Measurements from ENCODE around the gene PLA2R1.
A peak's percentile ranks its signal among the peaks of the same experiment; 100 is the strongest.

Gene PLA2R1

DNA sequence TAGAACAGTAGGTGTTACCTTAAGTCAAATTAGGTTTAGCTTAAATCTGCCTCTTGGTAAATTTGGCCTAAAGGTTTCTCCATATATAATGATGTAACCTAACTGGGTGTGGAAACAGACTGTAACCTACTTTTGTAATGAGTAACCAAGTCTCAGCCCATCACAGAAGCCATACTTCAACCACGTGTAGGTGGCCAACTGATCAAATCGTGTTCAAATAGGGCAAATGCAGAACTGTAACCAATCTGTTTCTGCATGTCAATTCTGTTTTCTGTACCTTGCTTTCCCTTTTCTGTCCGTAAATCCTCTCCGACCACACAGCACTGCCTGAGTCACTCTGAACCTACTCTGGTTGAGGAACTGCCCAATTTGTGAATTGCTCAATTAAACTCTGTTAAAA lies 34.0 kb upstream of the PLA2R1 start:
- H3K4me1 ChIP-seq (ENCODE audit: control insufficient read depth in 1 of 2, insufficient read depth in 2 of 2, low read length in 2 of 2), result peaks cover 3 to 4% of the 10 kb centered on the region in 2 experiments
- H3K79me2 ChIP-seq (ENCODE audit: control insufficient read depth, insufficient read depth, low read length, poor library complexity), result no peaks in the 10 kb centered on the region
- no peak overlapping the region for H3K4me2 ChIP-seq (ENCODE audit: low read length)
- H3K4ac ChIP-seq (ENCODE audit: low read depth, low read length), result no peak overlapping the region
- H3K9me3 ChIP-seq (ENCODE audit: insufficient read depth, low read depth, low read length), result peaks cover 3% of the 10 kb centered on the region
- H3K18ac ChIP-seq (ENCODE audit: low read length), result no peak overlapping the region
- H3K23ac ChIP-seq (ENCODE audit: low read length), result no peak overlapping the region
- no peaks in the 10 kb centered on the region for H3K79me1 ChIP-seq (ENCODE audit: low read length)
- no peak overlapping the region for H3K14ac ChIP-seq (ENCODE audit: low read length)
- H4K8ac ChIP-seq (ENCODE audit: low read depth, low read length), result no peak overlapping the region
- H4K12ac ChIP-seq (ENCODE audit: low read depth, low read length), result no peak overlapping the region
- no peak overlapping the region for H3K4me3 ChIP-seq (ENCODE audit: low read depth, low read length)
- H3K27me3 ChIP-seq (ENCODE audit: insufficient read depth, low read length), result no peaks in the 10 kb centered on the region
- H3K9ac ChIP-seq (ENCODE audit: low read length), result no peak overlapping the region
- no peak overlapping the region for H4K91ac ChIP-seq (ENCODE audit: low read depth, low read length)
- no peak overlapping the region for H2AFZ ChIP-seq (ENCODE audit: insufficient read depth, low read length, poor library complexity)
- no peak overlapping the region for H2BK120ac ChIP-seq (ENCODE audit: insufficient read depth, low read length, poor library complexity)
- no peak overlapping the region for H3K27ac ChIP-seq (ENCODE audit: low read depth, low read length)
- no peak overlapping the region for H2BK12ac ChIP-seq (ENCODE audit: low read length)
- WGBS (ENCODE audit: extremely low coverage, insufficient coverage, insufficient read length), result no CpG with 5 or more reads among the region's 4 CpGs
- no peak for DNase-seq
- no peak overlapping the region for H2AK5ac ChIP-seq (ENCODE audit: low read length)
- peaks cover 6 to 8% of the 10 kb centered on the region in 2 experiments for H3K36me3 ChIP-seq (ENCODE audit: control insufficient read depth in 1 of 2, insufficient read depth in 2 of 2, low read length in 2 of 2)
- no peak overlapping the region for H2BK5ac ChIP-seq (ENCODE audit: low read depth, low read length, poor library complexity)

DNA sequence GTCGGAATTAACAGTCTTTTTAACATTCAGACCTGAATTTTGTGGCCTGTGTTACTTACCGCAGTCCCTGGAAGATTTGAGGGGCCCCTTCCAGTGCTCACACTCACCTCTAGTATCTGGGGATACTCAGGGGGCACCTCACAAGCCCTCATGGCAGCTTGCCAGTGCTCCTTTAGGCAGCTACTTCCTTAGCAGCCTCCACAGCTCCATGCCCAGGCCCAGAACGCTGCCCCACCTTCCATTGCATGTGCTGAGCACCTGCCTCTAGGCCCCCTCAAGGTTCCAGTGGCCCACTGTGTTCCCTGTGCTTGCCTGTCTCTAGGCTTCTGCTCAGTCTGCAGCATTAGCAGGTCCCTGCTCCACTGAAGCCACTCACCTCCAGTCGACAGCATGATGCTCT lies 30.0 kb upstream of the PLA2R1 start:
- no peak for DNase-seq
- Histone ChIP-seq H2BK12ac (ENCODE audit: low read length) (no peak overlapping the region), H3K9me3 (ENCODE audit: insufficient read depth, low read depth, low read length) (peaks cover 16% of the 10 kb centered on the region), H3K27me3 (ENCODE audit: insufficient read depth, low read length) (no peaks in the 10 kb centered on the region), H4K12ac (ENCODE audit: low read depth, low read length) (no peak overlapping the region), H4K8ac (ENCODE audit: low read depth, low read length) (no peak overlapping the region), H3K4ac (ENCODE audit: low read depth, low read length) (no peak overlapping the region), H3K9ac (ENCODE audit: low read length) (no peak overlapping the region), H2AFZ (ENCODE audit: insufficient read depth, low read length, poor library complexity) (no peak overlapping the region), H3K18ac (ENCODE audit: low read length) (no peak overlapping the region), H2BK5ac (ENCODE audit: low read depth, low read length, poor library complexity) (no peak overlapping the region), H3K79me2 (ENCODE audit: control insufficient read depth, insufficient read depth, low read length, poor library complexity) (no peaks in the 10 kb centered on the region), H3K4me1 (ENCODE audit: control insufficient read depth in 1 of 2, insufficient read depth in 2 of 2, low read length in 2 of 2) (peaks cover 2 to 3% of the 10 kb centered on the region in 2 experiments), H3K23ac (ENCODE audit: low read length) (no peak overlapping the region), H3K4me3 (ENCODE audit: low read depth, low read length) (peak overlapping the region; percentile 15), H3K79me1 (ENCODE audit: low read length) (no peaks in the 10 kb centered on the region), H3K36me3 (ENCODE audit: control insufficient read depth in 1 of 2, insufficient read depth in 2 of 2, low read length in 2 of 2) (no peaks in the 10 kb centered on the region), H2BK120ac (ENCODE audit: insufficient read depth, low read length, poor library complexity) (peak overlapping the region; percentile 3), H3K4me2 (ENCODE audit: low read length) (no peak overlapping the region), H3K14ac (ENCODE audit: low read length) (no peak overlapping the region), H2AK5ac (ENCODE audit: low read length) (no peak overlapping the region), H4K91ac (ENCODE audit: low read depth, low read length) (no peak overlapping the region), H3K27ac (ENCODE audit: low read depth, low read length) (no peak overlapping the region)
- WGBS (ENCODE audit: extremely low coverage, insufficient coverage, insufficient read length), result no CpG with 5 or more reads among the region's 4 CpGs

DNA sequence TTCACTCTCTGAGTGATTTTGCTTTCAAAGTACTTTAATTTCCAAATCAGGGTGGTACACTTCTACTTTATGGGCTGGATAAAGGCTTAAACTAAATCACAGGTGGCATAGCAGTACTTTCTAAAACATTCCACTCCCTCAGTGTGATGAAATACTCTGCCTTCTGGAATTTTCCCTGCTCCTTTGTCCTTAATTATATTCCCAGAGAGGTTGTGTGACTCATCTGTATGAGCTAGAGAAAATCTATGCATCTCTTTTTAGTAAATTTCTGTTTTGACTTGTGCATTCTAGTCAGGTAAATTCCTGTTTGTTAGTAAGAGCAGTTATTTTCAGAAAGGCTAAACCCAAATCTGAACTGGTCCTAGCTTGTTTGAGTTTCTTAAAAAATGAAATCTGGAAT lies 29.0 kb upstream of the PLA2R1 start:
- no peak overlapping the region for H3K4ac ChIP-seq (ENCODE audit: low read depth, low read length)
- DNase-seq, result peak; percentile 14 to 68
- H4K91ac ChIP-seq (ENCODE audit: low read depth, low read length), result no peak overlapping the region
- H3K18ac ChIP-seq (ENCODE audit: low read length), result no peak overlapping the region
- peak overlapping the region; percentile 19 for H3K27ac ChIP-seq (ENCODE audit: low read depth, low read length)
- H3K23ac ChIP-seq (ENCODE audit: low read length), result no peak overlapping the region
- H3K9me3 ChIP-seq (ENCODE audit: insufficient read depth, low read depth, low read length), result peaks cover 17% of the 10 kb centered on the region
- H4K8ac ChIP-seq (ENCODE audit: low read depth, low read length), result no peak overlapping the region
- H2BK12ac ChIP-seq (ENCODE audit: low read length), result no peak overlapping the region
- no peak overlapping the region for H3K4me2 ChIP-seq (ENCODE audit: low read length)
- no peak overlapping the region for H3K9ac ChIP-seq (ENCODE audit: low read length)
- H2BK5ac ChIP-seq (ENCODE audit: low read depth, low read length, poor library complexity), result no peak overlapping the region
- H3K27me3 ChIP-seq (ENCODE audit: insufficient read depth, low read length), result no peaks in the 10 kb centered on the region
- H2AFZ ChIP-seq (ENCODE audit: insufficient read depth, low read length, poor library complexity), result no peak overlapping the region
- no peak overlapping the region for H3K4me3 ChIP-seq (ENCODE audit: low read depth, low read length)
- no peak overlapping the region for H3K14ac ChIP-seq (ENCODE audit: low read length)
- H4K12ac ChIP-seq (ENCODE audit: low read depth, low read length), result no peak overlapping the region
- H2BK120ac ChIP-seq (ENCODE audit: insufficient read depth, low read length, poor library complexity), result no peak overlapping the region
- H2AK5ac ChIP-seq (ENCODE audit: low read length), result no peak overlapping the region
- no peaks in the 10 kb centered on the region for H3K79me1 ChIP-seq (ENCODE audit: low read length)
- H3K36me3 ChIP-seq (ENCODE audit: control insufficient read depth in 1 of 2, insufficient read depth in 2 of 2, low read length in 2 of 2), result no peaks in the 10 kb centered on the region
- no peaks in the 10 kb centered on the region for H3K79me2 ChIP-seq (ENCODE audit: control insufficient read depth, insufficient read depth, low read length, poor library complexity)
- no peaks in the 10 kb centered on the region for H3K4me1 ChIP-seq (ENCODE audit: control insufficient read depth in 1 of 2, insufficient read depth in 2 of 2, low read length in 2 of 2)

GRCh38 chr2:160087854-160088745 lies 25.7 kb upstream of the PLA2R1 start:
- peaks cover 20% of the 10 kb centered on the region for H3K9me3 ChIP-seq (ENCODE audit: insufficient read depth, low read depth, low read length)
- no peak overlapping the region for H3K14ac ChIP-seq (ENCODE audit: low read length)
- no peak overlapping the region for H4K8ac ChIP-seq (ENCODE audit: low read depth, low read length)
- H3K4me3 ChIP-seq (ENCODE audit: low read depth, low read length), result no peak overlapping the region
- H3K79me1 ChIP-seq (ENCODE audit: low read length), result no peaks in the 10 kb centered on the region
- no peak overlapping the region for H3K4me2 ChIP-seq (ENCODE audit: low read length)
- H3K27ac ChIP-seq (ENCODE audit: low read depth, low read length), result no peak overlapping the region
- H3K18ac ChIP-seq (ENCODE audit: low read length), result no peak overlapping the region
- H4K12ac ChIP-seq (ENCODE audit: low read depth, low read length), result no peak overlapping the region
- no peak overlapping the region for H3K4ac ChIP-seq (ENCODE audit: low read depth, low read length)
- H3K9ac ChIP-seq (ENCODE audit: low read length), result no peak overlapping the region
- H2BK120ac ChIP-seq (ENCODE audit: insufficient read depth, low read length, poor library complexity), result no peak overlapping the region
- peak in 1 of 2 donors; percentile 55 for DNase-seq
- no peak overlapping the region for H2AK5ac ChIP-seq (ENCODE audit: low read length)
- no peak overlapping the region for H3K23ac ChIP-seq (ENCODE audit: low read length)
- H2BK5ac ChIP-seq (ENCODE audit: low read depth, low read length, poor library complexity), result no peak overlapping the region
- H2BK12ac ChIP-seq (ENCODE audit: low read length), result no peak overlapping the region
- WGBS (ENCODE audit: extremely low coverage, insufficient coverage, insufficient read length), result no CpG with 5 or more reads among the region's 4 CpGs
- no peaks in the 10 kb centered on the region for H3K27me3 ChIP-seq (ENCODE audit: insufficient read depth, low read length)
- H3K4me1 ChIP-seq (ENCODE audit: control insufficient read depth in 1 of 2, insufficient read depth in 2 of 2, low read length in 2 of 2), result no peaks in the 10 kb centered on the region
- no peaks in the 10 kb centered on the region for H3K79me2 ChIP-seq (ENCODE audit: control insufficient read depth, insufficient read depth, low read length, poor library complexity)
- no peak overlapping the region for H2AFZ ChIP-seq (ENCODE audit: insufficient read depth, low read length, poor library complexity)
- H3K36me3 ChIP-seq (ENCODE audit: control insufficient read depth in 1 of 2, insufficient read depth in 2 of 2, low read length in 2 of 2), result no peaks in the 10 kb centered on the region
- H4K91ac ChIP-seq (ENCODE audit: low read depth, low read length), result no peak overlapping the region
